Tibial nerve (tissue), 4 donors: ENCODE measurements around the gene RBP3. TPM values are rescaled to one million over a fixed set of nuclear protein-coding genes. Genes with fewer than 3 reads are reported as not detected.

ENCODE experiments used
- DNase-seq, 2 donors: peaks; one replicate each; pipeline ENCODE4 v3.0.0-alpha.2; 2019; ENCODE audit warnings: low spot score in 2 of 2
- H3K27ac ChIP-seq, 4 donors: fragments of 200-600 bp; sonication (generic) in 3 of 4; one replicate each; pipeline ENCODE4 v1.5.1; 2017 to 2019; ENCODE audit warnings: mild to moderate bottlenecking in 1 of 4
- H3K27me3 ChIP-seq, 2 donors: fragments of 200-600 bp; sonication (generic) in 1 of 2; one replicate each; pipeline versions ENCODE4 v1.5.1 to v1.6.0; 2017 to 2019
- H3K36me3 ChIP-seq, 3 donors: fragments of 200-600 bp; sonication (generic); one replicate each; pipeline ENCODE4 v1.5.1; 2018 to 2019
- H3K4me1 ChIP-seq, 4 donors: fragments of 200-600 bp; sonication (generic) in 3 of 4; one replicate each; pipeline ENCODE4 v1.5.1; 2017 to 2019
- H3K4me3 ChIP-seq, 4 donors: fragments of 200-600 bp; sonication (generic) in 3 of 4; one replicate each; pipeline ENCODE4 v1.5.1; 2017 to 2019; ENCODE audit warnings: mild to moderate bottlenecking in 1 of 4, moderate library complexity in 1 of 4
- H3K9me3 ChIP-seq, 4 donors: fragments of 200-600 bp; sonication (generic) in 3 of 4; one replicate each; pipeline ENCODE4 v1.5.1; 2017 to 2019
- EP300 ChIP-seq, 2 donors: sonication (generic); formaldehyde crosslinking; IDR thresholded peaks; one replicate each; pipeline ENCODE4 v1.6.1; 2017; ENCODE audit warnings: antibody characterized with exemption in 2 of 2, mild to moderate bottlenecking in 1 of 2
- POLR2A ChIP-seq, 2 donors: fragments of 450-650 bp; IDR thresholded peaks; one replicate each; pipeline ENCODE4 v1.6.1; 2017; ENCODE audit warnings: antibody characterized with exemption in 2 of 2, mild to moderate bottlenecking in 2 of 2, moderate library complexity in 2 of 2
- WGBS, 2 donors: methylation state at CpG; one replicate each; pipeline ENCODE4 v1.1.5; 2018; 5-methylcytosine and 5-hydroxymethylcytosine counted together
- total RNA-seq, 4 donors: library from RNA; depleted of rRNA; stranded (reverse); fragments of >200 nt; gene quantifications; one replicate each; pipeline ENCODE4 v1.1.0, GENCODE V29; 2016
- TF ChIP-seq, protein P1 (sequence below), 5 experiments: fragments of 200-600 bp in 3 of 5; fragments of 450-650 bp in 2 of 5; sonication (generic) in 3 of 5; IDR thresholded peaks; one replicate each; pipeline ENCODE4 v1.5.1; 2016 to 2019; ENCODE audit warnings: antibody characterized with exemption in 5 of 5, mild to moderate bottlenecking in 3 of 5, moderate library complexity in 2 of 5

RBP3 gene
- total RNA-seq, 4 donors from 2014 or later = not detected

DNA sequence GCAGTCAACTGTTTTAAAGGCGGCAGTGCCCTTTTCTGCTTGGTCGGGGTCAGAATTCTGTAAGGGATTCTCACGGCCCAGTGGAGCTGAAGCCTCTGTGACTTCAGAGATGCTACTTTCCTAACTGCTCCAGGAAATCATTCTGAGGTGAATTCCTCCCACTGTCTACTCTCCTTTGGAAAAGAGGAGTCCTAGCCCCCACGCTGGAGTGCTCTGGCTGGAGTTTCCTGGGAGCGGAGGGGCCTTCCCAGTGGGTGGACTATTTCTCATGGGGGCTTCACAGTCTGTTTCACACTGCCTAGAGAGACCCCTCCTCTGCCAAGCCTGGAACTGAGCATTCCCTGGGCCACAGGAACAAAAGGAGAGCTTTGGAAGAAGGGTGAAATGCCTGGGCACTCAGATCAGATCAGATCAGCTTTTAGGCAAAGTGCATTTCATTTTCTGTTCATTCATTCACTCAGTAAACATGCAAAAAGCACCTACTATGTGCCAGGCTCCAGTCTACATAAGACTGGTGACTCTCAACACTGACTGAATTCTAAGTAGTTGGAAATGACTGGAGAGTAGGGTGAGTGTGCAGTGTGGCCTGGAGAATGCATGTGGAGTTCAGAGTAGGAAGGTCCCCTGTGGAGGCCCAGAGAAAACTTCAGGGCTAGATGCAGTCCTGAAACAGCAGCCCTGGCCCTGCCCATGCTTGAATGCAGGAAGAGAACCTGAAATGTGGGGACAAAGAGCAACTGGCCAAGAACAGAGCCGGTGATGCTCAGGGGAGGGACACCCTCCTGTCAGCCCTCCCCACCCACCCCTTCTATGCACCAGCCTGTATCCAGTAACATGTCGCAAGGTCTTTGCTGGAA lies 23.7 kb downstream of the RBP3 start:
- no peak overlapping the region for H3K4me3 ChIP-seq
- no peak for DNase-seq
- H3K27me3 ChIP-seq = no peaks in the 10 kb centered on the region
- no peaks in the 10 kb centered on the region for H3K9me3 ChIP-seq
- H3K36me3 ChIP-seq = no peaks in the 10 kb centered on the region
- WGBS, 2 donors = 72 to 83% methylated on average over 7 of the region's 7 CpGs
- TF ChIP-seq, protein P1, sequence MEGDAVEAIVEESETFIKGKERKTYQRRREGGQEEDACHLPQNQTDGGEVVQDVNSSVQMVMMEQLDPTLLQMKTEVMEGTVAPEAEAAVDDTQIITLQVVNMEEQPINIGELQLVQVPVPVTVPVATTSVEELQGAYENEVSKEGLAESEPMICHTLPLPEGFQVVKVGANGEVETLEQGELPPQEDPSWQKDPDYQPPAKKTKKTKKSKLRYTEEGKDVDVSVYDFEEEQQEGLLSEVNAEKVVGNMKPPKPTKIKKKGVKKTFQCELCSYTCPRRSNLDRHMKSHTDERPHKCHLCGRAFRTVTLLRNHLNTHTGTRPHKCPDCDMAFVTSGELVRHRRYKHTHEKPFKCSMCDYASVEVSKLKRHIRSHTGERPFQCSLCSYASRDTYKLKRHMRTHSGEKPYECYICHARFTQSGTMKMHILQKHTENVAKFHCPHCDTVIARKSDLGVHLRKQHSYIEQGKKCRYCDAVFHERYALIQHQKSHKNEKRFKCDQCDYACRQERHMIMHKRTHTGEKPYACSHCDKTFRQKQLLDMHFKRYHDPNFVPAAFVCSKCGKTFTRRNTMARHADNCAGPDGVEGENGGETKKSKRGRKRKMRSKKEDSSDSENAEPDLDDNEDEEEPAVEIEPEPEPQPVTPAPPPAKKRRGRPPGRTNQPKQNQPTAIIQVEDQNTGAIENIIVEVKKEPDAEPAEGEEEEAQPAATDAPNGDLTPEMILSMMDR (IDR thresholded peaks at IDR 0.05) = no peak
- TF ChIP-seq POLR2A (IDR thresholded peaks at IDR 0.05) (no peak), EP300 (IDR thresholded peaks at IDR 0.05) (no peak)
- no peak overlapping the region for H3K27ac ChIP-seq
- H3K4me1 ChIP-seq = peaks cover 0 to 17% (median 0%) of the 10 kb centered on the region in 4 donors

DNA sequence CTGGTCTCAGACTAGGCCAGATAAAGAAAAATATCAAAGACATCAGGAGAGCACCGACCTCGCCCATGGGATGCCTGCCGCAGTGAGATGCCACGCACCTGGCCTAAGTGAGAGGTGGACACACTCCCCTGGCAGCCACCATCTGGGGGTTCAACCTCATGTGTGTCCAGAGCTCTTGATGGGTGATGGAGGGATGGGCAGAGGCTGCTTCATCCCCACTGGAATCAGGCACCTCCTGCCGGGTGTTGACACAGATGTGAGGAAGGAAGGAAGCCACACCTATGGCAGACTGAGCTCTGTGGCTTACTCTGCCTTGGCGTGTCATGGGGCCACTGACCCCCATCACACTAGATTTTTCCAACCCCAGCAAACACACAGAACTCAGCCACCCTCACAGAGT lies 24.6 kb downstream of the RBP3 start:
- TF ChIP-seq, protein P1 (IDR thresholded peaks at IDR 0.05) = no peak
- TF ChIP-seq EP300 (IDR thresholded peaks at IDR 0.05) (no peak), POLR2A (IDR thresholded peaks at IDR 0.05) (no peak)
- H3K4me3 ChIP-seq = no peak overlapping the region
- DNase-seq = no peak
- no peak overlapping the region for H3K27ac ChIP-seq
- peaks cover 0 to 17% (median 0%) of the 10 kb centered on the region in 4 donors for H3K4me1 ChIP-seq
- H3K27me3 ChIP-seq = no peaks in the 10 kb centered on the region
- H3K36me3 ChIP-seq = no peaks in the 10 kb centered on the region
- WGBS, 2 donors = 73 to 87% methylated on average over 6 of the region's 6 CpGs
- no peaks in the 10 kb centered on the region for H3K9me3 ChIP-seq

DNA sequence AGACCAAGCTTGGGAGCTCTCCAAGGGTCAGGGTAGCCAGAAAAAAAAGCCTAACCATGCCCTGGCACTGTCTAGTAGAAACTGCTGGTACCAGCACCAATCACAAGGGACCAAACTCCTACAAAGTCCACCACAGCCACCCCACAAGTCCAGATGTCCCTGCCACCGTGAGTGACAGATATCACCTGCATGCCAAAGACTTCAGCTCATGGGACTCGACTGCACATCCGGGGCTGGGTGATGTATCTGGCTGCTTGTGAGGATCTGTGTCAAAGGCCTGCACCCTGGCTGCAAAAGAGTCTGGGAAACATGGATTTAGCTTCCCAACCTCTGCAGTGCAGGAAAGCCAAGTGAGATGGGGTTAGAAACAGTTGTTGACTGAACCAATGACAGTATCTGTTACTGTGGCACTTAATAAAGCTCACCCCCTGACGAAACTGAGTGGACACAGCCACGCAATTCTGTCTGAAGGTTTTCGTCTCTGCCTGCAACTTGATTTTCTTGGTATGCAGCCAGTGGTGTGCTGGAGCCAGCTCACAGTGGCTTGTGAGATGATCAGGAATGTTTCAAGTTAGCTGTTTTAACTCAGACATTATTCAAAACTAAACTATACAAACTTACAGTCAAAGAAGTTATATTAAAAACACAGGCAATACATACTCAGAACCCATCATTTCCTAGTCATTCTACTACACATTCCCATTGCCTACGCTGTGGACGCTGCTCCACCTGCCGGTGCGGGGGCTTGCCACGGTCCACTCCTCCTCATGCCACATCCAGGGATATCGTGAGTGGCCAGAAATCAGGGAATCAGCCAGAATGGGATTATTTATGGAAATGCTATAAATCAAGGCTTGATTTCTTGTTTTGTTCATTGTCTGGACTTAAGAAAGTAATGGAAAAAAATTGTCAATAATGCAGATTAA lies 26.7 kb downstream of the RBP3 start:
- Histone ChIP-seq H3K27ac (no peak overlapping the region), H3K9me3 (no peaks in the 10 kb centered on the region), H3K4me3 (no peak overlapping the region), H3K4me1 (peaks cover 0 to 17% (median 0%) of the 10 kb centered on the region in 4 donors), H3K36me3 (no peaks in the 10 kb centered on the region), H3K27me3 (no peaks in the 10 kb centered on the region)
- 59 to 60% methylated on average over 12 of the region's 12 CpGs for WGBS, 2 donors
- DNase-seq = peak in 1 of 2 donors; percentile 32
- TF ChIP-seq, protein P1 (IDR thresholded peaks at IDR 0.05) = no peak
- TF ChIP-seq POLR2A (IDR thresholded peaks at IDR 0.05) (no peak), EP300 (IDR thresholded peaks at IDR 0.05) (no peak)

DNA sequence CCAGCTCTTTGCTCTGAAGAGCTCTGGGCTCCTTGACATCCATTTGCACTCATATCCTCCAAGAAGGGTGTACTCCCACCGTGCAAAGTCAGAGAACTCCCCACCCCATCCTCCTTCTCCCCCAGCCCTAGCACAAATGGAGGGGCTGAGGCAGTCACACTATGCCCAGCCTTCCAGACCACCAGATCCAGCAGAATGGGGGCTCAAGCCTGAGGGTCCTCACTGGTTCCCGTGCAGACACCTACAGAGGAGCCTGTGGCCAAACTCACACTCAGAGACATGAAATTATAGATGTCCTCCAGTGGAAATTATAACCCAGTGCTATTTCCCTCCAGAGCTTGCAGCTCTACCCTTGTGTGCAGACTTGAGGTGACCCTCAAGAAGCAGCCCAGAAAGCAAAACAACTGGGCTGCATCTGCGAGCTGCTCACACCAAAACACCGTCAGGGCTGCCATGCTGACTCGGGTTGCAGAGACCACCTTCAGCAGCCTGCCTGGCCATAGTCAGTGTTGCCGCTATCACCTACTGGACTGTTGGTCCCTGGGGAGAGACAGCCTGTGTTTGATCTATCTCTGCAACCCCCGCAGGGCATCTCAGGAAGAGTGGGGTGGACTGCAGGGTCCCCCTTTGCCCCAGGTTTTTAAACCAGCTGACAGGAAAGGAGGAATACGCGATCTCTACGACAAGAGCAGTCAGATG lies 28.5 kb downstream of the RBP3 start:
- Histone ChIP-seq H3K36me3 (no peaks in the 10 kb centered on the region), H3K9me3 (no peaks in the 10 kb centered on the region), H3K27me3 (no peaks in the 10 kb centered on the region), H3K4me3 (no peak overlapping the region), H3K4me1 (peaks cover 0 to 17% (median 0%) of the 10 kb centered on the region in 4 donors), H3K27ac (no peak overlapping the region)
- 86 to 89% methylated on average over 9 to 10 of the region's 10 CpGs for WGBS, 2 donors
- DNase-seq = no peak
- no peak for TF ChIP-seq EP300 (IDR thresholded peaks at IDR 0.05)
- TF ChIP-seq, protein P1 (IDR thresholded peaks at IDR 0.05) = no peak
- TF ChIP-seq POLR2A (IDR thresholded peaks at IDR 0.05) = no peak
